PC-9 (cell line): ENCODE measurements around the gene ELOVL4. TPM values are rescaled to one million over a fixed set of nuclear protein-coding genes. Genes with fewer than 3 reads are reported as not detected.

ENCODE experiments used
- BruUV-seq: library from RNA; stranded (reverse); fragments of 400-500 nt; replicated peaks from 2 replicates; lab custom pipeline; 2021; lab: Mats Ljungman, UMichigan
- CTCF ChIA-PET: fragments of 300-600 bp; sonication (Branson Sonifier 250); formaldehyde crosslinking; loops from one replicate; lab custom pipeline; 2022; ENCODE audit warnings: antibody characterized with exemption; lab: Charles Lee
- POLR2A ChIA-PET: fragments of 300-600 bp; sonication (Branson Sonifier 250); formaldehyde crosslinking; loops from one replicate; lab custom pipeline; 2022; ENCODE audit warnings: antibody characterized with exemption; ENCODE audit not compliant: unreplicated experiment; lab: Charles Lee
- DNase-seq, 2 experiments: peaks; one replicate each; pipeline versions ENCODE4 v3.0.0 to v3.0.0-alpha.2; 2015 to 2022; ENCODE audit warnings: mixed read lengths in 1 of 2
- H2AFZ ChIP-seq: fragments of 200-600 bp; sonication (generic); 2 replicates; pipeline ENCODE4 v1.8.1; 2017; ENCODE audit warnings: antibody characterized with exemption
- H3F3A ChIP-seq: fragments of 200-600 bp; sonication (generic); 2 replicates; pipeline ENCODE4 v1.8.1; 2017; ENCODE audit warnings: antibody characterized with exemption, mild to moderate bottlenecking, low read depth; ENCODE audit not compliant: insufficient read depth
- H3K27ac ChIP-seq: fragments of 200-600 bp; sonication (generic); 2 replicates; pipeline ENCODE4 v1.6.1; 2016; ENCODE audit warnings: mixed run types
- H3K27me3 ChIP-seq: fragments of 200-600 bp; sonication (generic); 2 replicates; pipeline ENCODE4 v1.6.1; 2016; ENCODE audit warnings: low read depth, mixed run types; ENCODE audit not compliant: insufficient read depth
- H3K36me3 ChIP-seq: fragments of 200-600 bp; sonication (generic); 2 replicates; pipeline ENCODE4 v1.6.1; 2016; ENCODE audit warnings: low read depth, mixed run types
- H3K4me1 ChIP-seq: fragments of 200-600 bp; sonication (generic); replicated peaks from 2 replicates; pipeline ENCODE4 v1.6.1; 2016; ENCODE audit warnings: mixed run types; ENCODE audit not compliant: insufficient read depth
- H3K4me2 ChIP-seq: fragments of 200-600 bp; sonication (generic); 2 replicates; pipeline ENCODE4 v1.6.1; 2017; ENCODE audit warnings: mixed run types
- H3K4me3 ChIP-seq: fragments of 200-600 bp; sonication (generic); 2 replicates; pipeline ENCODE4 v1.6.1; 2016; ENCODE audit warnings: mixed run types
- H3K79me2 ChIP-seq: fragments of 200-600 bp; sonication (generic); 2 replicates; pipeline ENCODE4 v1.6.1; 2017; ENCODE audit warnings: low read depth, mixed run types
- H3K9me2 ChIP-seq: fragments of 200-600 bp; sonication (generic); 2 replicates; pipeline ENCODE4 v1.8.1; 2017; ENCODE audit warnings: mild to moderate bottlenecking; ENCODE audit not compliant: insufficient read depth
- H3K9me3 ChIP-seq: fragments of 200-600 bp; sonication (generic); 2 replicates; pipeline ENCODE4 v1.8.1; 2016; ENCODE audit warnings: low read depth; ENCODE audit not compliant: insufficient read depth
- H4K20me1 ChIP-seq: fragments of 200-600 bp; sonication (generic); 2 replicates; pipeline ENCODE4 v1.8.1; 2017; ENCODE audit not compliant: insufficient read depth
- CTCF ChIP-seq: fragments of 200-600 bp; sonication (generic); conservative IDR thresholded peaks from 2 replicates; pipeline ENCODE4 v1.6.1; 2017; ENCODE audit warnings: mixed run types, antibody characterized with exemption, mild to moderate bottlenecking, moderate library complexity
- EZH2 ChIP-seq: fragments of 200-600 bp; sonication (generic); IDR thresholded peaks from 2 replicates; pipeline ENCODE4 v1.8.0; 2017; ENCODE audit warnings: antibody characterized with exemption, low read depth
- intact Hi-C: fragments of 100-400 bp; cut with micrococcal nuclease; formaldehyde crosslinking; loops from one replicate; pipeline ENCODE4 v1.10.0; 2022; ENCODE audit not compliant: unreplicated experiment
- total RNA-seq: library from RNA; stranded (reverse); gene quantifications from 2 replicates; pipeline ENCODE4 v1.2.3, GENCODE V29; 2021

The ELOVL4 gene
- total RNA-seq, 1 experiment from 2014 or later: not detected

DNA sequence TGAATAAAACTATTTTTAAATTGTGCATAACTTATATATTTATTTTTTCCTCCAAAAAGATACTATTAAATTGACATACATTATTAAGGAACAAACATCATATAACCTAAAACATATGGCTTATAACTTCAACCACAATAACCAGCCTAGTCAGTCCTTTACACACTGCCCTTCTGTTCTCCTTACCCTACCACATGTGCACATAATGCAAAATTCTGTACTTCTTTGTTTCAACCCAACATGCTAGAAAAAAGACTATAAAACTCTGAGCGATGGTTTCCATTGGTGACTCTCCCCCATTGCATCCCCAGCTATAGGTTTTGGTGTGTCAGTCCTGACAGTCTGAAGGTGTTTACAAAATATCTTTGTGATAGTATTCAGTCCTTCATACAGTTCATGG is 42.3 kb upstream of the ELOVL4 start:
- POLR2A ChIA-PET: no interaction called here
- no peak overlapping the region for H3K4me2 ChIP-seq
- no peaks in the 10 kb centered on the region for H3K9me2 ChIP-seq
- H4K20me1 ChIP-seq: no peaks in the 10 kb centered on the region
- intact Hi-C loops: no loop called here
- no peaks in the 10 kb centered on the region for H3K4me1 ChIP-seq
- H3K4me3 ChIP-seq: no peak overlapping the region
- no peaks in the 10 kb centered on the region for H3K36me3 ChIP-seq
- TF ChIP-seq EZH2: no peak
- TF ChIP-seq CTCF: no peak
- CTCF ChIA-PET: no interaction called here
- no TSS peak for BruUV-seq
- H3K27me3 ChIP-seq: no peaks in the 10 kb centered on the region
- H3F3A ChIP-seq: no peaks in the 10 kb centered on the region
- H2AFZ ChIP-seq: no peak overlapping the region
- DNase-seq: no peak
- no peaks in the 10 kb centered on the region for H3K79me2 ChIP-seq
- no peak overlapping the region for H3K27ac ChIP-seq
- no peaks in the 10 kb centered on the region for H3K9me3 ChIP-seq

- H3K9me2 ChIP-seq: no peaks in the 10 kb centered on the region
- no peaks in the 10 kb centered on the region for H3K79me2 ChIP-seq
- H3K9me3 ChIP-seq: no peaks in the 10 kb centered on the region
- ChIA-PET POLR2A (no interaction called here), CTCF (no interaction called here)
- TF ChIP-seq EZH2 (no peak), CTCF (no peak)
- no peak overlapping the region for H3K4me2 ChIP-seq
- no peaks in the 10 kb centered on the region for H3K4me1 ChIP-seq
- no peak overlapping the region for H2AFZ ChIP-seq
- no peak for DNase-seq
- H3K27ac ChIP-seq: no peak overlapping the region
- intact Hi-C loops: no loop called here
- no peaks in the 10 kb centered on the region for H3K36me3 ChIP-seq
- H3K27me3 ChIP-seq: no peaks in the 10 kb centered on the region
- no peaks in the 10 kb centered on the region for H4K20me1 ChIP-seq
- H3K4me3 ChIP-seq: no peak overlapping the region
- H3F3A ChIP-seq: no peaks in the 10 kb centered on the region
- BruUV-seq: no TSS peak
Measured at GRCh38 chr6:79985128-79985527, 37.8 kb upstream of the ELOVL4 start.

- BruUV-seq: no TSS peak
- ChIA-PET CTCF (no interaction called here), POLR2A (no interaction called here)
- no peak for DNase-seq
- H3K9me2 ChIP-seq: no peaks in the 10 kb centered on the region
- H3F3A ChIP-seq: no peaks in the 10 kb centered on the region
- H3K4me1 ChIP-seq: no peaks in the 10 kb centered on the region
- H4K20me1 ChIP-seq: no peaks in the 10 kb centered on the region
- H3K27me3 ChIP-seq: no peaks in the 10 kb centered on the region
- no peaks in the 10 kb centered on the region for H3K79me2 ChIP-seq
- H3K27ac ChIP-seq: no peak overlapping the region
- TF ChIP-seq EZH2 (no peak), CTCF (no peak)
- intact Hi-C loops: no loop called here
- H2AFZ ChIP-seq: no peak overlapping the region
- H3K4me2 ChIP-seq: no peak overlapping the region
- H3K9me3 ChIP-seq: no peaks in the 10 kb centered on the region
- no peak overlapping the region for H3K4me3 ChIP-seq
- H3K36me3 ChIP-seq: no peaks in the 10 kb centered on the region
Measured at GRCh38 chr6:79984261-79984660, 36.9 kb upstream of the ELOVL4 start.
